HG02588 (cell line): ENCODE measurements around the gene MAMLD1.

Experiments used
- ATAC-seq: cut with Tn5 transposase; IDR thresholded peaks from one replicate; pipeline ENCODE4 v1.9.1; 2021; ENCODE audit warnings: mild to moderate bottlenecking, moderate library complexity; ENCODE audit not compliant: unreplicated experiment

The MAMLD1 gene

GRCh38 chrX:150522494-150522893, 159.4 kb downstream of the MAMLD1 start:
- no peak for ATAC-seq

- no peak for ATAC-seq
Observed at GRCh38 chrX:150525061-150525919, 162.2 kb downstream of the MAMLD1 start.

GRCh38 chrX:150526692-150527091, 163.6 kb downstream of the MAMLD1 start:
- no peak for ATAC-seq

GRCh38 chrX:150527108-150527507, 164.0 kb downstream of the MAMLD1 start:
- ATAC-seq = no peak

GRCh38 chrX:150529587-150529986, 166.5 kb downstream of the MAMLD1 start:
- no peak for ATAC-seq

GRCh38 chrX:150530821-150531220, 167.7 kb downstream of the MAMLD1 start:
- ATAC-seq = no peak

GRCh38 chrX:150531467-150531866, 168.3 kb downstream of the MAMLD1 start:
- no peak for ATAC-seq

- no peak for ATAC-seq
Observed at GRCh38 chrX:150533863-150534262, 170.7 kb downstream of the MAMLD1 start.

- ATAC-seq = no peak
Observed at GRCh38 chrX:150536455-150537116, 173.5 kb downstream of the MAMLD1 start.

GRCh38 chrX:150537851-150538250, 174.7 kb downstream of the MAMLD1 start:
- no peak for ATAC-seq

GRCh38 chrX:150540965-150541364, 177.8 kb downstream of the MAMLD1 start:
- no peak for ATAC-seq

- ATAC-seq = peak; percentile 37
Observed at GRCh38 chrX:150542846-150543229, 179.7 kb downstream of the MAMLD1 start.

- peak; percentile 61 for ATAC-seq
Observed at GRCh38 chrX:150543230-150544155, 180.4 kb downstream of the MAMLD1 start.

GRCh38 chrX:150544222-150544787, 181.2 kb downstream of the MAMLD1 start:
- ATAC-seq = no peak

- no peak for ATAC-seq
Observed at GRCh38 chrX:150544835-150545770, 182.0 kb downstream of the MAMLD1 start.

GRCh38 chrX:150546711-150547153, 183.6 kb downstream of the MAMLD1 start:
- ATAC-seq = no peak

- ATAC-seq = peak; percentile 45
Observed at GRCh38 chrX:150547375-150548115, 184.4 kb downstream of the MAMLD1 start.

- ATAC-seq = no peak
Observed at GRCh38 chrX:150548251-150548650, 185.1 kb downstream of the MAMLD1 start.

- no peak for ATAC-seq
Observed at GRCh38 chrX:150548684-150549083, 185.6 kb downstream of the MAMLD1 start.
